Gastrocnemius medialis (tissue), 4 donors: ENCODE results near the gene CLVS2.

ENCODE experiments used
- CTCF ChIP-seq, 5 experiments: fragments of 450-650 bp in 3 of 5; fragments of 200-600 bp in 2 of 5; sonication (generic) in 2 of 5; IDR thresholded peaks in 4 of 5; conservative IDR thresholded peaks in 1 of 5; 1 replicate in 4 of 5; 2 replicates in 1 of 5; pipeline ENCODE4 v1.5.1; 2016 to 2019; ENCODE audit warnings: antibody characterized with exemption in 5 of 5, mild to moderate bottlenecking in 3 of 5, moderate library complexity in 3 of 5
- POLR2A ChIP-seq, 2 donors: fragments of 450-650 bp; IDR thresholded peaks; one replicate each; pipeline ENCODE4 v1.6.1; 2017; ENCODE audit warnings: antibody characterized with exemption in 2 of 2, mild to moderate bottlenecking in 2 of 2, moderate library complexity in 2 of 2

GRCh38 chr6:123117145-123117908, 121.3 kb downstream of the CLVS2 start:
- no peak for TF ChIP-seq POLR2A (IDR thresholded peaks at IDR 0.05)
- no peak for TF ChIP-seq CTCF (IDR thresholded peaks at IDR 0.05 in 4 of 5, conservative IDR thresholded peaks at IDR 0.05 in 1 of 5)
